HCT116 (cell line): ENCODE measurements around the gene MOB2. TPM values are rescaled to one million over a fixed set of nuclear protein-coding genes. Genes with fewer than 3 reads are reported as not detected.

Experiments
- ATAC-seq: fragments of 200-7000 bp; cut with Tn5 transposase; 2 replicates; pipeline ENCODE4 v1.9.1; 2020; ENCODE audit warnings: mild to moderate bottlenecking, moderate library complexity
- BruUV-seq: library from RNA; stranded (reverse); fragments of 400-500 nt; replicated peaks from 2 replicates; lab custom pipeline; 2021; lab: Mats Ljungman, UMichigan
- CTCF ChIA-PET: fragments of 300-600 bp; sonication (Branson Sonifier 250); formaldehyde crosslinking; loops from one replicate; lab custom pipeline; 2021; ENCODE audit warnings: antibody characterized with exemption; lab: Charles Lee
- POLR2A ChIA-PET: fragments of 300-600, 350-600 bp; sonication (Branson Sonifier 250); formaldehyde crosslinking; loops from one replicate; lab custom pipeline; 2021; ENCODE audit warnings: antibody characterized with exemption; lab: Charles Lee
- RAD21 ChIA-PET, 2 experiments: fragments of 300-600 bp; sonication (Branson Sonifier 250); formaldehyde crosslinking; loops; one replicate each; lab custom pipeline; 2023; ENCODE audit warnings: low total read pairs in 2 of 2; ENCODE audit not compliant: uncharacterized antibody in 2 of 2, unreplicated experiment in 2 of 2, low non-redundant PET in 1 of 2; lab: Charles Lee
- DNase-seq: peaks from one replicate; pipeline ENCODE4 v3.0.0-alpha.2; 2010; ENCODE audit warnings: low read depth, low spot score
- H2AFZ ChIP-seq: fragments of 200-600 bp; shearing (Covaris generic), sonication (generic); 2 replicates; pipeline ENCODE4 v1.6.1; 2017; ENCODE audit warnings: low read depth, mixed run types, mixed read lengths, antibody characterized with exemption, low read length; ENCODE audit not compliant: poor library complexity, severe bottlenecking
- H3K27ac ChIP-seq: 2 replicates; pipeline ENCODE4 v1.5.1; 2012; ENCODE audit warnings: low read depth, low read length
- H3K27me3 ChIP-seq: fragments of 200-600 bp; sonication (generic); 2 replicates; pipeline ENCODE4 v1.6.1; 2016; ENCODE audit warnings: mixed run types, low read length, mixed read lengths; ENCODE audit not compliant: insufficient read depth
- H3K36me3 ChIP-seq, 2 experiments: fragments of 200-500 bp in 1 of 2; fragments of 200-600 bp in 1 of 2; sonication (Bioruptor generic) in 1 of 2; sonication (generic) in 1 of 2; 2 replicates each; pipeline versions ENCODE4 v1.5.1 to v1.6.1; 2014 to 2016; ENCODE audit warnings: low read length in 2 of 2, inconsistent platforms in 1 of 2, mixed read lengths in 1 of 2, mixed run types in 1 of 2; ENCODE audit not compliant: insufficient read depth in 2 of 2, control insufficient read depth in 1 of 2
- H3K4me1 ChIP-seq, 2 experiments: fragments of 200-600 bp in 1 of 2; sonication (generic) in 1 of 2; 2 replicates each; pipeline versions ENCODE4 v1.5.1 to v1.6.1; 2012 to 2017; ENCODE audit warnings: low read length in 2 of 2, inconsistent platforms in 1 of 2, mild to moderate bottlenecking in 1 of 2, mixed read lengths in 1 of 2, mixed run types in 1 of 2, moderate library complexity in 1 of 2; ENCODE audit not compliant: insufficient read depth in 2 of 2, control insufficient read depth in 1 of 2
- H3K4me2 ChIP-seq: fragments of 200-600 bp; sonication (generic); 2 replicates; pipeline ENCODE4 v1.6.1; 2017; ENCODE audit warnings: mixed run types, low read length, mixed read lengths
- H3K4me3 ChIP-seq, 2 experiments: fragments of 200-600 bp in 1 of 2; sonication (generic) in 1 of 2; replicated peaks in 1 of 2; 2 replicates each; pipeline ENCODE4 v1.5.1; 2011 to 2016; ENCODE audit warnings: low read length in 2 of 2, control low read depth in 1 of 2, low read depth in 1 of 2, mild to moderate bottlenecking in 1 of 2, mixed read lengths in 1 of 2, mixed run types in 1 of 2
- H3K79me2 ChIP-seq: fragments of 200-600 bp; sonication (generic); 2 replicates; pipeline ENCODE4 v1.6.1; 2017; ENCODE audit warnings: mild to moderate bottlenecking, mixed run types, low read length, moderate library complexity, mixed read lengths; ENCODE audit not compliant: insufficient read depth
- H3K9ac ChIP-seq: fragments of 200-600 bp; sonication (generic); 2 replicates; pipeline ENCODE4 v1.6.1; 2016; ENCODE audit warnings: low read length, mixed read lengths
- H3K9me2 ChIP-seq: fragments of 200-600 bp; sonication (generic), shearing (Covaris generic); 2 replicates; pipeline ENCODE4 v1.6.1; 2017; ENCODE audit warnings: mixed run types, mild to moderate bottlenecking, moderate library complexity; ENCODE audit not compliant: insufficient read depth
- H3K9me3 ChIP-seq, 2 experiments: fragments of 200-500 bp in 1 of 2; fragments of 200-600 bp in 1 of 2; sonication (Bioruptor generic) in 1 of 2; sonication (generic) in 1 of 2; 2 replicates each; pipeline ENCODE4 v1.6.1; 2014 to 2017; ENCODE audit warnings: low read length in 2 of 2, mixed read lengths in 2 of 2, inconsistent platforms in 1 of 2, low read depth in 1 of 2, mild to moderate bottlenecking in 1 of 2, mixed run types in 1 of 2, moderate library complexity in 1 of 2; ENCODE audit not compliant: control insufficient read depth in 1 of 2, insufficient read depth in 1 of 2
- H4K20me1 ChIP-seq: fragments of 200-600 bp; sonication (generic), shearing (Covaris generic); 2 replicates; pipeline ENCODE4 v1.6.1; 2017; ENCODE audit warnings: mixed run types, mild to moderate bottlenecking, moderate library complexity; ENCODE audit not compliant: insufficient read depth
- ATF3 ChIP-seq: IDR thresholded peaks from 2 replicates; pipeline ENCODE4 v1.6.1; 2012
- CBX3 ChIP-seq: IDR thresholded peaks from 2 replicates; pipeline ENCODE4 v1.6.1; 2012; ENCODE audit warnings: low read depth
- CEBPB ChIP-seq: IDR thresholded peaks from 2 replicates; pipeline ENCODE4 v1.6.1; 2012; ENCODE audit warnings: low read depth
- CTCF ChIP-seq, 3 experiments: fragments of 200-600 bp in 1 of 3; sonication (generic) in 1 of 3; IDR thresholded peaks in 2 of 3; conservative IDR thresholded peaks in 1 of 3; 2 replicates each; pipeline ENCODE4 v1.5.1; 2012 to 2017; ENCODE audit warnings: low read depth in 2 of 3, low read length in 2 of 3, antibody characterized with exemption in 1 of 3, borderline replicate concordance in 1 of 3, control low read depth in 1 of 3, mild to moderate bottlenecking in 1 of 3, mixed read lengths in 1 of 3, mixed run types in 1 of 3, moderate library complexity in 1 of 3; ENCODE audit not compliant: insufficient read depth in 1 of 3
- ELF1 ChIP-seq: IDR thresholded peaks from 2 replicates; pipeline ENCODE4 v1.6.1; 2012; ENCODE audit warnings: low read depth, borderline replicate concordance
- EZH2 ChIP-seq: fragments of 200-600 bp; sonication (generic); IDR thresholded peaks from 2 replicates; pipeline ENCODE4 v1.6.1; 2017; ENCODE audit warnings: antibody characterized with exemption, mixed run types
- EZH2phosphoT487 ChIP-seq: fragments of 200-600 bp; IDR thresholded peaks from 2 replicates; pipeline ENCODE4 v1.6.1; 2018; ENCODE audit warnings: antibody characterized with exemption, borderline replicate concordance
- JUND ChIP-seq: IDR thresholded peaks from 2 replicates; pipeline ENCODE4 v1.6.1; 2012
- MAX ChIP-seq: IDR thresholded peaks from 2 replicates; pipeline ENCODE4 v1.6.1; 2012
- RAD21 ChIP-seq: IDR thresholded peaks from 2 replicates; pipeline ENCODE4 v1.6.1; 2012; ENCODE audit warnings: low read depth, mild to moderate bottlenecking
- REST ChIP-seq: IDR thresholded peaks from 2 replicates; pipeline ENCODE4 v1.6.1; 2012; ENCODE audit warnings: low read depth
- SIN3A ChIP-seq: IDR thresholded peaks from 2 replicates; pipeline ENCODE4 v1.6.1; 2012; ENCODE audit warnings: low read depth
- TCF7L2 ChIP-seq: IDR thresholded peaks from 2 replicates; pipeline ENCODE4 v1.7.0; 2011; ENCODE audit warnings: borderline replicate concordance, inconsistent platforms; ENCODE audit not compliant: insufficient read depth, insufficient read length; ENCODE audit errors: extremely low read depth
- YY1 ChIP-seq: IDR thresholded peaks from 2 replicates; pipeline ENCODE4 v1.6.1; 2011; ENCODE audit warnings: low read length, low read depth, moderate library complexity, mild to moderate bottlenecking; ENCODE audit not compliant: insufficient replicate concordance; ENCODE audit errors: extremely low read depth
- ZBTB33 ChIP-seq: IDR thresholded peaks from 2 replicates; pipeline ENCODE4 v1.6.1; 2011; ENCODE audit warnings: mild to moderate bottlenecking, low read length, moderate library complexity; ENCODE audit not compliant: insufficient replicate concordance; ENCODE audit errors: extremely low read depth
- ZFX ChIP-seq: fragments of 450-650 bp; IDR thresholded peaks from 2 replicates; pipeline ENCODE4 v1.6.1; 2017
- ZNF274 ChIP-seq: fragments of 200-500 bp; sonication (Bioruptor generic); IDR thresholded peaks from 2 replicates; pipeline ENCODE4 v1.6.1; 2014; ENCODE audit warnings: mild to moderate bottlenecking, low read depth, low read length, inconsistent platforms
- intact Hi-C: fragments of 100-400 bp; cut with micrococcal nuclease; formaldehyde crosslinking; loops from 2 replicates; pipeline ENCODE4 v1.10.0; 2022
- total RNA-seq: library from RNA; stranded (reverse); gene quantifications from one replicate; pipeline ENCODE4 v1.2.1, GENCODE V29; 2021; ENCODE audit not compliant: unreplicated experiment

The MOB2 gene
- total RNA-seq, 1 experiment from 2014 or later: 25.7 TPM

- peaks cover 35% of the 10 kb centered on the region for H3K79me2 ChIP-seq
- POLR2A ChIA-PET: no interaction called here
Measured at GRCh38 chr11:1499261-1499890, 12.8 kb upstream of the MOB2 start.

More at GRCh38 chr11:1499261-1499890, 12.8 kb upstream of the MOB2 start:
- no TSS peak for BruUV-seq
- intact Hi-C loops: no loop called here
- no peak for ATAC-seq
- no peak for TF ChIP-seq MAX
- no peak for TF ChIP-seq RAD21
- no peak for TF ChIP-seq ZFX
- no peak for TF ChIP-seq YY1
- TF ChIP-seq CTCF (IDR thresholded peaks at IDR 0.05 in 2 of 3, conservative IDR thresholded peaks at IDR 0.05 in 1 of 3; ENCODE audit: borderline replicate concordance in 1 of 3, insufficient read depth in 1 of 3, low read depth in 2 of 3, low read length in 2 of 3): no peak
- no peak for TF ChIP-seq EZH2
- TF ChIP-seq REST: no peak
- TF ChIP-seq ZBTB33: no peak
- no peak for TF ChIP-seq TCF7L2
- TF ChIP-seq ZNF274: no peak
- TF ChIP-seq CBX3: no peak
- no peak for TF ChIP-seq ATF3
- TF ChIP-seq ELF1: no peak
- no peak for TF ChIP-seq EZH2phosphoT487
- TF ChIP-seq SIN3A: no peak
- no peak for TF ChIP-seq CEBPB
- TF ChIP-seq JUND: no peak
- H3K9ac ChIP-seq: no peak overlapping the region
- no peak overlapping the region for H3K4me2 ChIP-seq
- H4K20me1 ChIP-seq: no peaks in the 10 kb centered on the region
- no peaks in the 10 kb centered on the region for H3K4me1 ChIP-seq
- H3K27me3 ChIP-seq: no peaks in the 10 kb centered on the region
- H3K9me3 ChIP-seq: peaks cover 0 to 8% of the 10 kb centered on the region in 2 experiments; a peak in 1 of 4 replicates
- no peak for DNase-seq
- RAD21 ChIA-PET: no interaction called here
- H3K36me3 ChIP-seq: no peaks in the 10 kb centered on the region
- no peak overlapping the region for H3K27ac ChIP-seq
- no peak overlapping the region for H2AFZ ChIP-seq
- H3K4me3 ChIP-seq: no peak overlapping the region
- CTCF ChIA-PET: no interaction called here
- H3K9me2 ChIP-seq: no peaks in the 10 kb centered on the region
